Measurements from ENCODE around the gene SLITRK2.

Gene SLITRK2

GRCh38 chrX:145861818-145862217 lies 44.2 kb downstream of the SLITRK2 start:
- no peak for DNase-seq (ENCODE audit: low read depth)

GRCh38 chrX:145865082-145865481 lies 47.5 kb downstream of the SLITRK2 start:
- DNase-seq (ENCODE audit: low read depth), result no peak
